OCI-LY1 (cell line): Measurements from ENCODE around the gene CELSR2.

Experiments used
- H2AFZ ChIP-seq: fragments of 200-600 bp; sonication (generic), shearing (Covaris generic); 2 replicates; pipeline ENCODE4 v1.6.0; 2014; ENCODE audit warnings: antibody characterized with exemption, mild to moderate bottlenecking, low read length
- H3F3A ChIP-seq: fragments of 200-600 bp; sonication (generic), shearing (Covaris generic); 2 replicates; pipeline ENCODE4 v1.6.0; 2014; ENCODE audit warnings: mild to moderate bottlenecking, antibody characterized with exemption, low read length, moderate library complexity; ENCODE audit not compliant: insufficient read depth
- H3K27ac ChIP-seq: fragments of 200-600 bp; sonication (generic); 2 replicates; pipeline ENCODE4 v1.5.1; 2014; ENCODE audit warnings: low read length, mixed run types, mild to moderate bottlenecking, low read depth; ENCODE audit not compliant: poor library complexity, severe bottlenecking
- H3K27me3 ChIP-seq: fragments of 200-600 bp; sonication (generic); 2 replicates; pipeline ENCODE4 v1.6.0; 2014; ENCODE audit warnings: antibody characterized with exemption, mild to moderate bottlenecking, low read length, moderate library complexity; ENCODE audit not compliant: insufficient read depth
- H3K36me3 ChIP-seq: fragments of 200-600 bp; sonication (generic); 2 replicates; pipeline ENCODE4 v1.6.1; 2014; ENCODE audit warnings: mild to moderate bottlenecking, antibody characterized with exemption, low read length, moderate library complexity, mixed read lengths; ENCODE audit not compliant: insufficient read depth
- H3K4me1 ChIP-seq: fragments of 200-600 bp; sonication (generic); 2 replicates; pipeline ENCODE4 v1.5.1; 2014; ENCODE audit warnings: mild to moderate bottlenecking, low read length, moderate library complexity; ENCODE audit not compliant: insufficient read depth, severe bottlenecking
- H3K4me2 ChIP-seq: fragments of 200-600 bp; sonication (generic), shearing (Covaris generic); 2 replicates; pipeline ENCODE4 v1.6.1; 2014; ENCODE audit warnings: low read length
- H3K4me3 ChIP-seq: fragments of 200-600 bp; sonication (generic); 2 replicates; pipeline ENCODE4 v1.5.1; 2014; ENCODE audit warnings: low read length, low read depth, mild to moderate bottlenecking, mixed read lengths; ENCODE audit not compliant: poor library complexity, severe bottlenecking
- H3K79me2 ChIP-seq: fragments of 200-600 bp; shearing (Covaris generic); 2 replicates; pipeline ENCODE4 v1.6.1; 2016; ENCODE audit warnings: mixed run types, low read length, mixed read lengths; ENCODE audit not compliant: insufficient read depth
- H3K9ac ChIP-seq: fragments of 200-600 bp; sonication (generic), shearing (Covaris generic); 2 replicates; pipeline ENCODE4 v1.6.1; 2014; ENCODE audit warnings: mild to moderate bottlenecking, low read length, mixed read lengths
- H3K9me2 ChIP-seq: fragments of 200-600 bp; sonication (generic), shearing (Covaris generic); 2 replicates; pipeline ENCODE4 v1.6.1; 2014; ENCODE audit warnings: low read depth, mild to moderate bottlenecking, low read length, mixed read lengths
- H3K9me3 ChIP-seq: fragments of 200-600 bp; shearing (Covaris generic); 2 replicates; pipeline ENCODE4 v1.6.1; 2014; ENCODE audit warnings: low read length, mixed read lengths
- H4K20me1 ChIP-seq: fragments of 200-600 bp; sonication (generic), shearing (Covaris generic); 2 replicates; pipeline ENCODE4 v1.6.0; 2016; ENCODE audit warnings: mild to moderate bottlenecking, low read length; ENCODE audit not compliant: insufficient read depth
- EZH2 ChIP-seq: fragments of 200-600 bp; sonication (generic), shearing (Covaris generic); IDR thresholded peaks from 2 replicates; pipeline ENCODE4 v1.8.0; 2017; ENCODE audit warnings: borderline replicate concordance, mixed run types, mild to moderate bottlenecking, antibody characterized with exemption, low read length, moderate library complexity, mixed read lengths
- TF ChIP-seq, protein P1 (sequence below): fragments of 200-600 bp; sonication (generic), shearing (Covaris generic); IDR thresholded peaks from 2 replicates; pipeline ENCODE4 v1.5.1; 2017; ENCODE audit warnings: mild to moderate bottlenecking, antibody characterized with exemption, low read length, moderate library complexity, mixed read lengths

The CELSR2 gene

DNA sequence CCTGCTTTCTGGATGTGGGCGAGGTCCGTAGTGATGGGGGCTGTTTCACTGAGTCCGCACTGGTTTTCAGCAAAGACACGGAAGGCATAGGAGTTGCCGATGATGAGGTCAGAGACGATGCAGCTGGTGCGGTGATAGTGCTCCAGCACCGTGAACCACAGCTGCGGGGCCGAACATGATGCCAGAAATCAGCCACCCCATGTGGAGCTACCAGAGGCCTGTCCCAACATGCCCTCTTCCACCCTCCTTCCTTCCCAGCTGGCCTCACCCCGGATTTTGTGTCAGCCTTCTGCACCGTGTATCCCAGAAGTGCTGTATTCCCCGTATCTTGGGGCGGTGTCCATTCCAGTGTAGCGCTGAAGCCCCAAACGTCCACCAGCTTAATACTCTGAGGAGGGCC, 47.4 kb downstream of the CELSR2 start:
- Histone ChIP-seq H3K4me1 (no peaks in the 10 kb centered on the region), H4K20me1 (no peaks in the 10 kb centered on the region), H3K9me3 (no peaks in the 10 kb centered on the region), H3F3A (no peaks in the 10 kb centered on the region), H2AFZ (no peak overlapping the region), H3K36me3 (no peaks in the 10 kb centered on the region), H3K27me3 (peaks cover 3% of the 10 kb centered on the region; the same call in 1 of the 2 replicates), H3K9ac (no peak overlapping the region), H3K9me2 (no peaks in the 10 kb centered on the region), H3K4me2 (no peak overlapping the region), H3K79me2 (no peaks in the 10 kb centered on the region), H3K27ac (no peak overlapping the region), H3K4me3 (no peak overlapping the region)
- TF ChIP-seq, protein P1, sequence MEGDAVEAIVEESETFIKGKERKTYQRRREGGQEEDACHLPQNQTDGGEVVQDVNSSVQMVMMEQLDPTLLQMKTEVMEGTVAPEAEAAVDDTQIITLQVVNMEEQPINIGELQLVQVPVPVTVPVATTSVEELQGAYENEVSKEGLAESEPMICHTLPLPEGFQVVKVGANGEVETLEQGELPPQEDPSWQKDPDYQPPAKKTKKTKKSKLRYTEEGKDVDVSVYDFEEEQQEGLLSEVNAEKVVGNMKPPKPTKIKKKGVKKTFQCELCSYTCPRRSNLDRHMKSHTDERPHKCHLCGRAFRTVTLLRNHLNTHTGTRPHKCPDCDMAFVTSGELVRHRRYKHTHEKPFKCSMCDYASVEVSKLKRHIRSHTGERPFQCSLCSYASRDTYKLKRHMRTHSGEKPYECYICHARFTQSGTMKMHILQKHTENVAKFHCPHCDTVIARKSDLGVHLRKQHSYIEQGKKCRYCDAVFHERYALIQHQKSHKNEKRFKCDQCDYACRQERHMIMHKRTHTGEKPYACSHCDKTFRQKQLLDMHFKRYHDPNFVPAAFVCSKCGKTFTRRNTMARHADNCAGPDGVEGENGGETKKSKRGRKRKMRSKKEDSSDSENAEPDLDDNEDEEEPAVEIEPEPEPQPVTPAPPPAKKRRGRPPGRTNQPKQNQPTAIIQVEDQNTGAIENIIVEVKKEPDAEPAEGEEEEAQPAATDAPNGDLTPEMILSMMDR: no peak
- no peak for TF ChIP-seq EZH2

DNA sequence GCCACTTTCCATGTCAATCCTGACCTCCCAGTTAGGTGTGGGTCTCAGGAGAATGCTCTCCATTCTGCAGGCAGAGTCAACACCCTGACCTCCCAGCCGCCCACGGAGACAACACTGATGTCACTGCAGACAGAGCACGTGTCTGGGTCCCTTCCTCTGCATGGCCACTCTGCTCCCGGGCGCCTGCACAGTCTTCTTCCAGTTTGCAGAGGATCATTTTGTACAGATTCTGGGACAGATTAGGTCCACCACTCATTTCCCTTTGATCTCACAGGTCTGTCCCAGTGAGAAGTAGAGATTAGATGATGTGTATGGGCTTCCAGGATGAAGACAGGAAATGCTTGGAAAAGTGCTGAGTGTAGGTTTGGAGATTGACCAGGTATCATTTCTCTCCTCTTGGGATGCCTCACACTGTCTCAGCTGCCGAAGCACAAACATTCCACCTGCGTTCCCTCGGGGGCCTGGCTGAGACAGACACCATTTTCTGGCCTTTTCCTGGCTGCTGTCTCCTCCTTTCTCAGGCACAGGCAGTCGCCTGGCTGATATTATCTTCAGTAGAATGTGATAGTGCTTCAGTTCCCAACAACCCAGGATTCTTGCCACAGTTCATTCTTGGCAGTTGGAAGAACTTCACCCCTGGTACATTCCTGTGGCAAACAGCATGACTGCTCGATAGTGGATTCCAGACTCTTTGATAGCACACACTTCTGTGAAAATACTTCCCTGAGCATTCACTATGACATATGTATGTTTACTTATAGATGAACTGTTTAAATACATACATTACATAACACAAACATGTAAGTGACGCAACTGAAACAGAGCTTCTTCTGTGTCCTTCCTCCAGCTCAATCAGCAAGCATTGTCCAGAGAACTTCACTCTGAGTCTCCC, 49.6 kb downstream of the CELSR2 start:
- H3K9me3 ChIP-seq: no peaks in the 10 kb centered on the region
- H3K4me2 ChIP-seq: no peak overlapping the region
- no peaks in the 10 kb centered on the region for H3K9me2 ChIP-seq
- TF ChIP-seq, protein P1: no peak
- no peak for TF ChIP-seq EZH2
- H3K4me3 ChIP-seq: no peak overlapping the region
- H2AFZ ChIP-seq: no peak overlapping the region
- no peaks in the 10 kb centered on the region for H3K36me3 ChIP-seq
- no peak overlapping the region for H3K9ac ChIP-seq
- peaks cover 3% of the 10 kb centered on the region; the same call in 1 of the 2 replicates for H3K27me3 ChIP-seq
- H3F3A ChIP-seq: no peaks in the 10 kb centered on the region
- H3K4me1 ChIP-seq: no peaks in the 10 kb centered on the region
- no peaks in the 10 kb centered on the region for H4K20me1 ChIP-seq
- H3K79me2 ChIP-seq: no peaks in the 10 kb centered on the region
- H3K27ac ChIP-seq: no peak overlapping the region

DNA sequence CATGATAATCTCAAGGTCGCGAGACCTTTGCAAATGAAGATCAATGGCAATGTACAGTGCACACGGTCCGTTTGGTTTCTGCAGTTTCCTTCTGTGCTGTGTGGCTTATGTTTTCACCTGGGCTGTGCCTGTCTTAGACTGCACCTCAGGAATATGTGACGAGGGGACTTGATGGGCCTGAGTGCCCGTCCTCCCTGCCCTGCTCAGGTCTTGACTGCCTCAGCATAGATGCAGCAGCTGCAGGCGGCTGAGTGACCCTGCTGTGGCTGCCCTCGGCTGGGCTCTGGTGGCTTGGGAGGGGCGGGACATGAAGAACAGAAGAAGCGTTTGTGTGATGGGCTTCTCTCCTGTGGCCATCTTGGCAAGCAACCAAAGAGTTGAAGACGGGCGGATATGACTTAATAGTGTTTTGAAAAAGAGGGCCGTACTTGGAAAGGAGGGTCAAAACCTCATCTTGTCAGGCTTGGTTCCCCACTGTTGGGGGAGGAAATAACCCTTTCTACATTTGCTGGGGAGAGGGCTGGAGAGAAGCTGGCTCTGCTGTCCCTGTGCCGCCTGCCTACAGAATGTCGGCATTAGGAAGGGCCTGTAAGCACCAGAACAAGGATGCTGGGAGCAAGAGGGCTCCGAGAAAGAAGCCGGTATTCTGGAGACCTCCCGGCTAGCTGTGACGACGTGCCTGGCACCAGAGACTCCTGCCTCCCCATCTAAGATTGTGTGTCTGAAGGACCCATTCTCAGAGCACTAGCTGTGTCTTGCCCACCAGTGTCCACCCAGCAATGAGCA, 50.4 kb downstream of the CELSR2 start:
- H3K27me3 ChIP-seq: peaks cover 3% of the 10 kb centered on the region; the same call in 1 of the 2 replicates
- no peaks in the 10 kb centered on the region for H3K4me1 ChIP-seq
- no peaks in the 10 kb centered on the region for H4K20me1 ChIP-seq
- H3K36me3 ChIP-seq: no peaks in the 10 kb centered on the region
- no peaks in the 10 kb centered on the region for H3F3A ChIP-seq
- no peak overlapping the region for H2AFZ ChIP-seq
- H3K9ac ChIP-seq: no peak overlapping the region
- no peak overlapping the region for H3K27ac ChIP-seq
- H3K9me3 ChIP-seq: no peaks in the 10 kb centered on the region
- no peak overlapping the region for H3K4me2 ChIP-seq
- TF ChIP-seq, protein P1: no peak
- no peak for TF ChIP-seq EZH2
- H3K4me3 ChIP-seq: no peak overlapping the region
- H3K9me2 ChIP-seq: no peaks in the 10 kb centered on the region
- H3K79me2 ChIP-seq: no peaks in the 10 kb centered on the region
